Mesendoderm (in vitro differentiated cells): ENCODE data around the gene MLF2.
A peak's percentile ranks its signal among the peaks of the same experiment; 100 is the strongest.

Experiments
- DNase-seq: peaks from one replicate; pipeline ENCODE4 v3.0.0; 2013
- H2AK5ac ChIP-seq: 2 replicates; pipeline ENCODE4 v1.6.1; 2013; ENCODE audit warnings: low read length, inconsistent platforms
- H2BK120ac ChIP-seq: 2 replicates; pipeline ENCODE4 v1.6.1; 2013; ENCODE audit warnings: low read depth, mild to moderate bottlenecking, low read length, moderate library complexity, mixed read lengths
- H2BK15ac ChIP-seq: replicated peaks from 2 replicates; pipeline ENCODE4 v1.6.1; 2013; ENCODE audit warnings: low read depth, mild to moderate bottlenecking, moderate library complexity
- H2BK5ac ChIP-seq: 2 replicates; pipeline ENCODE4 v1.6.1; 2013; ENCODE audit warnings: low read length, inconsistent platforms
- H3K18ac ChIP-seq: 2 replicates; pipeline ENCODE4 v1.6.1; 2013; ENCODE audit warnings: mild to moderate bottlenecking, low read length, mixed read lengths
- H3K23ac ChIP-seq: one replicate; pipeline ENCODE4 v1.6.1; 2013; ENCODE audit warnings: low read length
- H3K27ac ChIP-seq: 2 replicates; pipeline ENCODE4 v1.5.1; 2013; ENCODE audit warnings: low read depth, mild to moderate bottlenecking, inconsistent platforms, low read length, moderate library complexity
- H3K27me3 ChIP-seq: 2 replicates; pipeline ENCODE4 v1.6.1; 2013; ENCODE audit warnings: low read length, control low read depth, mild to moderate bottlenecking, inconsistent platforms; ENCODE audit not compliant: insufficient read depth, poor library complexity
- H3K36me3 ChIP-seq: 2 replicates; pipeline ENCODE4 v1.6.1; 2013; ENCODE audit warnings: low read length, inconsistent platforms; ENCODE audit not compliant: control insufficient read depth, insufficient read depth
- H3K4ac ChIP-seq: one replicate; pipeline ENCODE4 v1.6.1; 2013; ENCODE audit warnings: low read depth, mild to moderate bottlenecking, low read length, moderate library complexity
- H3K4me1 ChIP-seq: 2 replicates; pipeline ENCODE4 v1.6.1; 2013; ENCODE audit warnings: low read depth, low read length, inconsistent platforms; ENCODE audit not compliant: control insufficient read depth
- H3K4me2 ChIP-seq: 2 replicates; pipeline ENCODE4 v1.6.1; 2013; ENCODE audit warnings: low read length
- H3K4me3 ChIP-seq: 2 replicates; pipeline ENCODE4 v1.5.1; 2013; ENCODE audit warnings: mild to moderate bottlenecking, low read length
- H3K56ac ChIP-seq: one replicate; pipeline ENCODE4 v1.6.1; 2013; ENCODE audit warnings: low read length
- H3K79me1 ChIP-seq: 2 replicates; pipeline ENCODE4 v1.6.1; 2013; ENCODE audit warnings: low read length, inconsistent platforms
- H3K79me2 ChIP-seq: 2 replicates; pipeline ENCODE4 v1.6.1; 2013; ENCODE audit warnings: mild to moderate bottlenecking, low read length; ENCODE audit not compliant: control insufficient read depth, insufficient read depth
- H3K9ac ChIP-seq: 2 replicates; pipeline ENCODE4 v1.6.1; 2013; ENCODE audit warnings: low read length, inconsistent platforms
- H4K5ac ChIP-seq: one replicate; pipeline ENCODE4 v1.6.1; 2013; ENCODE audit warnings: low read length
- H4K8ac ChIP-seq: one replicate; pipeline ENCODE4 v1.6.1; 2013; ENCODE audit warnings: low read depth, mild to moderate bottlenecking, control low read depth, low read length, moderate library complexity
- WGBS: extraction: QIAGEN DNeasy Blood & Tissue Kit; methylation state at CpG from one replicate; pipeline ENCODE4 v1.1.7; 2013; ENCODE audit warnings: low lambda C conversion rate, missing lambda C conversion rate; ENCODE audit not compliant: insufficient coverage; ENCODE audit errors: extremely low coverage; 5-methylcytosine and 5-hydroxymethylcytosine counted together

The MLF2 gene

GRCh38 chr12:6771091-6771495 lies 18.2 kb upstream of the MLF2 start:
- no peak overlapping the region for H3K23ac ChIP-seq
- H3K4me3 ChIP-seq = no peak overlapping the region
- H3K27me3 ChIP-seq = peaks cover 4% of the 10 kb centered on the region
- H3K4me2 ChIP-seq = no peak overlapping the region
- no peak overlapping the region for H3K56ac ChIP-seq
- H3K79me2 ChIP-seq = peaks cover 19% of the 10 kb centered on the region
- no peak overlapping the region for H2BK120ac ChIP-seq
- H3K27ac ChIP-seq = no peak overlapping the region
- peaks cover 5% of the 10 kb centered on the region for H3K36me3 ChIP-seq
- H3K4me1 ChIP-seq = peaks cover 9% of the 10 kb centered on the region
- H2BK15ac ChIP-seq = no peak overlapping the region
- H2AK5ac ChIP-seq = no peak overlapping the region
- H3K9ac ChIP-seq = no peak overlapping the region
- no peak for DNase-seq
- no CpG with 5 or more reads among the region's 4 CpGs for WGBS
- no peak overlapping the region for H3K4ac ChIP-seq
- no peak overlapping the region for H3K18ac ChIP-seq
- no peak overlapping the region for H4K8ac ChIP-seq
- peaks cover 11% of the 10 kb centered on the region for H3K79me1 ChIP-seq
- no peak overlapping the region for H4K5ac ChIP-seq
- H2BK5ac ChIP-seq = no peak overlapping the region

GRCh38 chr12:6770600-6770999 lies 17.7 kb upstream of the MLF2 start:
- no peak overlapping the region for H2BK120ac ChIP-seq
- H3K27ac ChIP-seq = no peak overlapping the region

GRCh38 chr12:6770094-6770493 lies 17.2 kb upstream of the MLF2 start:
- WGBS = no CpG with 5 or more reads among the region's 12 CpGs

More at GRCh38 chr12:6770600-6770999, 17.7 kb upstream of the MLF2 start:
- WGBS = no CpG with 5 or more reads among the region's 10 CpGs
- Histone ChIP-seq H3K23ac (no peak overlapping the region), H3K56ac (no peak overlapping the region), H3K18ac (no peak overlapping the region), H4K5ac (no peak overlapping the region), H3K4me1 (peaks cover 9% of the 10 kb centered on the region), H3K4me2 (no peak overlapping the region), H3K4ac (no peak overlapping the region), H3K27me3 (peaks cover 4% of the 10 kb centered on the region), H4K8ac (no peak overlapping the region), H2AK5ac (no peak overlapping the region), H2BK5ac (no peak overlapping the region), H3K36me3 (peaks cover 5% of the 10 kb centered on the region), H3K9ac (no peak overlapping the region), H2BK15ac (no peak overlapping the region), H3K79me2 (peaks cover 19% of the 10 kb centered on the region), H3K4me3 (no peak overlapping the region), H3K79me1 (peaks cover 11% of the 10 kb centered on the region)
- DNase-seq = no peak

DNA sequence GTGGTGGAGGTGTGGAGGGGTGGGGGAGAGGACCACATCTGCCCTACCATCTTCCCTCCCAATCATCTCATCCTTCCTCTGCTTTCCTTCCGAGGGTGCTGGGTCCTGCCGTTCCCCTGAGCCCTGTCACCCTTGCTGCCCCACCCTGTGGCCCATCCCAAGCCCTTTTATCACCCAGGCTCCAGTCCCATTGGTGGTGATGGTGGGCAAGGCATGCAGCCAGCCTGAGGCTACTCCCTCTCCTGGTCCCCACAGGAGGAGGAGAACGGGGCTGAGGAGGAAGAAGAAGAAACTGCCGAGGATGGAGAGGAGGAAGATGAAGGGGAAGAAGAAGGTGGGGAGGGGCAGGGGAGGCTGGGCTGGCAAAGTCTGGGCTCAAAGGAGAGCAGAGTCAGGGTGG lies 16.7 kb upstream of the MLF2 start:
- H3K4ac ChIP-seq = no peak overlapping the region
- no peak overlapping the region for H2BK15ac ChIP-seq
- H3K79me1 ChIP-seq = peaks cover 11% of the 10 kb centered on the region
- DNase-seq = no peak
- no peak overlapping the region for H3K4me3 ChIP-seq
- no peak overlapping the region for H2BK5ac ChIP-seq
- peak overlapping the region; percentile 13 for H3K9ac ChIP-seq
- H3K79me2 ChIP-seq = peaks cover 19% of the 10 kb centered on the region
- H4K5ac ChIP-seq = no peak overlapping the region
- no peak overlapping the region for H3K27ac ChIP-seq
- H3K56ac ChIP-seq = peak overlapping the region; percentile 54
- WGBS = no CpG with 5 or more reads among the region's 4 CpGs
- H3K27me3 ChIP-seq = peaks cover 4% of the 10 kb centered on the region
- peaks cover 5% of the 10 kb centered on the region for H3K36me3 ChIP-seq
- no peak overlapping the region for H2BK120ac ChIP-seq
- peaks cover 13% of the 10 kb centered on the region for H3K4me1 ChIP-seq
- H3K23ac ChIP-seq = no peak overlapping the region
- H4K8ac ChIP-seq = no peak overlapping the region
- no peak overlapping the region for H3K18ac ChIP-seq
- no peak overlapping the region for H3K4me2 ChIP-seq
- no peak overlapping the region for H2AK5ac ChIP-seq

More at GRCh38 chr12:6770094-6770493, 17.2 kb upstream of the MLF2 start:
- no peak overlapping the region for H3K56ac ChIP-seq
- no peak overlapping the region for H3K9ac ChIP-seq
- peaks cover 19% of the 10 kb centered on the region for H3K79me2 ChIP-seq
- peaks cover 4% of the 10 kb centered on the region for H3K27me3 ChIP-seq
- no peak overlapping the region for H3K27ac ChIP-seq
- H2AK5ac ChIP-seq = no peak overlapping the region
- H3K4me2 ChIP-seq = no peak overlapping the region
- no peak overlapping the region for H2BK15ac ChIP-seq
- no peak overlapping the region for H4K8ac ChIP-seq
- no peak overlapping the region for H3K4me3 ChIP-seq
- peaks cover 5% of the 10 kb centered on the region for H3K36me3 ChIP-seq
- peaks cover 11% of the 10 kb centered on the region for H3K79me1 ChIP-seq
- no peak overlapping the region for H3K4ac ChIP-seq
- no peak overlapping the region for H2BK120ac ChIP-seq
- no peak overlapping the region for H3K18ac ChIP-seq
- no peak overlapping the region for H4K5ac ChIP-seq
- H3K23ac ChIP-seq = no peak overlapping the region
- DNase-seq = no peak
- H2BK5ac ChIP-seq = no peak overlapping the region
- peaks cover 11% of the 10 kb centered on the region for H3K4me1 ChIP-seq

- H4K8ac ChIP-seq = no peak overlapping the region
- peaks cover 11% of the 10 kb centered on the region for H3K79me1 ChIP-seq
- peak overlapping the region; percentile 99 for H3K9ac ChIP-seq
- WGBS = no CpG with 5 or more reads among the region's 6 CpGs
- H3K27me3 ChIP-seq = peaks cover 4% of the 10 kb centered on the region
- no peak overlapping the region for H3K4ac ChIP-seq
- H2AK5ac ChIP-seq = no peak overlapping the region
- no peak overlapping the region for H3K23ac ChIP-seq
- no peak overlapping the region for H2BK5ac ChIP-seq
- H3K4me3 ChIP-seq = no peak overlapping the region
- no peak overlapping the region for H3K18ac ChIP-seq
- H2BK15ac ChIP-seq = no peak overlapping the region
- peaks cover 19% of the 10 kb centered on the region for H3K79me2 ChIP-seq
- H3K4me2 ChIP-seq = peak overlapping the region; percentile 99
- peaks cover 5% of the 10 kb centered on the region for H3K36me3 ChIP-seq
- peak; percentile 82 for DNase-seq
- no peak overlapping the region for H4K5ac ChIP-seq
- no peak overlapping the region for H2BK120ac ChIP-seq
- peaks cover 13% of the 10 kb centered on the region for H3K4me1 ChIP-seq
- peak overlapping the region; percentile 99 for H3K56ac ChIP-seq
- H3K27ac ChIP-seq = peak overlapping the region; percentile 10
These were observed 16.0 kb upstream of the MLF2 start for GRCh38 chr12:6768990-6769389.

- Histone ChIP-seq H3K79me2 (peaks cover 19% of the 10 kb centered on the region), H3K23ac (no peak overlapping the region), H3K56ac (peak overlapping the region; percentile 99), H3K4me2 (peak overlapping the region; percentile 99), H3K36me3 (peaks cover 5% of the 10 kb centered on the region), H2BK120ac (no peak overlapping the region), H2BK5ac (no peak overlapping the region), H3K27ac (peak overlapping the region; percentile 15), H3K27me3 (peaks cover 4% of the 10 kb centered on the region), H3K4ac (no peak overlapping the region), H3K4me1 (peaks cover 17% of the 10 kb centered on the region), H3K4me3 (peak overlapping the region; percentile 97), H4K5ac (no peak overlapping the region), H2AK5ac (peak overlapping the region; percentile 79), H3K18ac (no peak overlapping the region), H4K8ac (no peak overlapping the region), H3K9ac (peak overlapping the region; percentile 99), H2BK15ac (no peak overlapping the region), H3K79me1 (peaks cover 11% of the 10 kb centered on the region)
- no peak for DNase-seq
- no CpG with 5 or more reads among the region's 6 CpGs for WGBS
These were observed 15.5 kb upstream of the MLF2 start for GRCh38 chr12:6768437-6768914.
